ENCODE results near the gene PAFAH1B1. TPM values are rescaled to one million over a fixed set of nuclear protein-coding genes. Genes with fewer than 3 reads are reported as not detected.

The PAFAH1B1 gene
- total RNA-seq, 4 donors from 2014 or later = 24.1 to 145 (median 98.8) TPM

GRCh38 chr17:2690165-2691068, 97.0 kb downstream of the PAFAH1B1 start:
- Histone ChIP-seq H3K4me3 (no peak overlapping the region), H3K9me3 (no peaks in the 10 kb centered on the region), H3K27me3 (no peaks in the 10 kb centered on the region), H3K27ac (no peak overlapping the region), H3K4me1 (peaks cover 0 to 8% (median 3%) of the 10 kb centered on the region in 4 donors), H3K36me3 (peaks cover 0 to 41% (median 10%) of the 10 kb centered on the region in 4 donors)
- intact Hi-C loops (cut with DNase I; ENCODE audit: low total_unique reads) (no loop called here), in situ Hi-C loops (cut with MboI; ENCODE audit: low pct_ligation_motif_present in 1 of 4, low pct_unique_long_range_greater_than_20kb in 1 of 4, low sequenced_read_pairs in 3 of 4) (no loop called here)
- 92% methylated on average over 53 of the region's 55 CpGs; no CpG with 5 or more reads in 1 of the 2 donors for WGBS, 2 donors (ENCODE audit: low coverage in 1 of 2)
- no peak for TF ChIP-seq CTCF (IDR thresholded peaks at IDR 0.05)
- TF ChIP-seq POLR2A (IDR thresholded peaks at IDR 0.05) = no peak
- TF ChIP-seq EP300 (IDR thresholded peaks at IDR 0.05; ENCODE audit: low read depth) = no peak
- TF ChIP-seq POLR2AphosphoS5 (IDR thresholded peaks at IDR 0.05) = no peak
- DNase-seq = no peak

GRCh38 chr17:2691069-2691871, 97.8 kb downstream of the PAFAH1B1 start:
- Histone ChIP-seq H3K27ac (no peak overlapping the region), H3K4me3 (no peak overlapping the region), H3K36me3 (peaks cover 0 to 50% (median 11%) of the 10 kb centered on the region in 4 donors), H3K4me1 (peaks cover 0 to 8% (median 3%) of the 10 kb centered on the region in 4 donors), H3K9me3 (no peaks in the 10 kb centered on the region), H3K27me3 (no peaks in the 10 kb centered on the region)
- 93% methylated on average over 58 of the region's 62 CpGs; no CpG with 5 or more reads in 1 of the 2 donors for WGBS, 2 donors (ENCODE audit: low coverage in 1 of 2)
- DNase-seq = no peak
- TF ChIP-seq POLR2AphosphoS5 (IDR thresholded peaks at IDR 0.05) = no peak
- TF ChIP-seq CTCF (IDR thresholded peaks at IDR 0.05) = no peak
- TF ChIP-seq EP300 (IDR thresholded peaks at IDR 0.05; ENCODE audit: low read depth) = no peak
- TF ChIP-seq POLR2A (IDR thresholded peaks at IDR 0.05) = no peak
- intact Hi-C loops (cut with DNase I; ENCODE audit: low total_unique reads) = no loop called here
- in situ Hi-C loops (cut with MboI; ENCODE audit: low pct_ligation_motif_present in 1 of 4, low pct_unique_long_range_greater_than_20kb in 1 of 4, low sequenced_read_pairs in 3 of 4) = no loop called here

GRCh38 chr17:2691965-2692780, 98.7 kb downstream of the PAFAH1B1 start:
- Histone ChIP-seq H3K9me3 (no peaks in the 10 kb centered on the region), H3K27me3 (no peaks in the 10 kb centered on the region), H3K36me3 (peaks cover 0 to 58% (median 15%) of the 10 kb centered on the region in 4 donors), H3K4me3 (no peak overlapping the region), H3K27ac (no peak overlapping the region), H3K4me1 (peaks cover 0 to 4% (median 2%) of the 10 kb centered on the region in 4 donors)
- 83 to 100% methylated on average over 3 to 64 of the region's 71 CpGs for WGBS, 2 donors (ENCODE audit: low coverage in 1 of 2)
- DNase-seq = no peak
- no peak for TF ChIP-seq EP300 (IDR thresholded peaks at IDR 0.05; ENCODE audit: low read depth)
- no peak for TF ChIP-seq POLR2AphosphoS5 (IDR thresholded peaks at IDR 0.05)
- TF ChIP-seq CTCF (IDR thresholded peaks at IDR 0.05) = no peak
- intact Hi-C loops (cut with DNase I; ENCODE audit: low total_unique reads) = no loop called here
- in situ Hi-C loops (cut with MboI; ENCODE audit: low pct_ligation_motif_present in 1 of 4, low pct_unique_long_range_greater_than_20kb in 1 of 4, low sequenced_read_pairs in 3 of 4) = no loop called here

All from transverse colon (tissue), 4 donors.